OCI-LY7 (cell line): ENCODE measurements around the gene SUPT3H.

Experiments used
- EZH2phosphoT487 ChIP-seq: fragments of 200-600 bp; sonication (generic); IDR thresholded peaks from 2 replicates; pipeline ENCODE4 v1.6.1; 2018; ENCODE audit warnings: low read depth, borderline replicate concordance, mild to moderate bottlenecking, mixed run types, antibody characterized with exemption, low read length, moderate library complexity, mixed read lengths
- TF ChIP-seq, protein P1 (sequence below): fragments of 200-600 bp; sonication (generic); conservative IDR thresholded peaks from 2 replicates; pipeline ENCODE4 v1.5.1; 2014; ENCODE audit warnings: mild to moderate bottlenecking, antibody characterized with exemption, low read length, moderate library complexity, mixed read lengths

DNA sequence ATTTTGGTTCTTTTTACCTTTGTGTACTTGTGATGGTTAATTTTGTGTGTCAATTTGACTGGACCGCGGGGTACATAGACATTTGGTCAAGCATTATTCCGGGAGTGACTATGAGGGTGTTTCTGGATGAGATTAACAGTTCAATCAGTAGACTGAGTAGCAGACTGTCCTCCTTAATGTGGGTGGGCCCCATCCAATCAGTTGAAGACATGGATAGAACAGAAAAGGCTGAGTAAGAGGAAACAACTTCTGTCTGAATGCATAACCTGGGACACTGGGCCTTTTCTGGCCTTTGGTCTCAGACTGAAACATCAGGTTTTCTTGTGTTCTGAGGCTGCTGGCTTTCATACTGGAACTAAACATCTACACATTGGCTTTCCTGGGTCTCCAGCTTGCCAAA is 353.1 kb downstream of the SUPT3H start:
- TF ChIP-seq, protein P1, sequence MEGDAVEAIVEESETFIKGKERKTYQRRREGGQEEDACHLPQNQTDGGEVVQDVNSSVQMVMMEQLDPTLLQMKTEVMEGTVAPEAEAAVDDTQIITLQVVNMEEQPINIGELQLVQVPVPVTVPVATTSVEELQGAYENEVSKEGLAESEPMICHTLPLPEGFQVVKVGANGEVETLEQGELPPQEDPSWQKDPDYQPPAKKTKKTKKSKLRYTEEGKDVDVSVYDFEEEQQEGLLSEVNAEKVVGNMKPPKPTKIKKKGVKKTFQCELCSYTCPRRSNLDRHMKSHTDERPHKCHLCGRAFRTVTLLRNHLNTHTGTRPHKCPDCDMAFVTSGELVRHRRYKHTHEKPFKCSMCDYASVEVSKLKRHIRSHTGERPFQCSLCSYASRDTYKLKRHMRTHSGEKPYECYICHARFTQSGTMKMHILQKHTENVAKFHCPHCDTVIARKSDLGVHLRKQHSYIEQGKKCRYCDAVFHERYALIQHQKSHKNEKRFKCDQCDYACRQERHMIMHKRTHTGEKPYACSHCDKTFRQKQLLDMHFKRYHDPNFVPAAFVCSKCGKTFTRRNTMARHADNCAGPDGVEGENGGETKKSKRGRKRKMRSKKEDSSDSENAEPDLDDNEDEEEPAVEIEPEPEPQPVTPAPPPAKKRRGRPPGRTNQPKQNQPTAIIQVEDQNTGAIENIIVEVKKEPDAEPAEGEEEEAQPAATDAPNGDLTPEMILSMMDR: no peak
- no peak for TF ChIP-seq EZH2phosphoT487
